ENCODE results near the gene BTG2.
"Not testable (repeated sequence)": the region's sequence is repeated elsewhere in the genome, so short reads cannot be mapped to it uniquely, and the experiment has no call there.

BTG2 gene

GRCh38 chr1:203304919-203305808, at the start of gene BTG2:
Gene BTG2, plus strand, starts transcription at chr1:203305519. Its CDS starts 88 bp downstream, at chr1:203305607.
- peak; percentile 89 for DNase-seq

- not testable (repeated sequence) for DNase-seq
Observed at GRCh38 chr1:203256636-203257035, 48.7 kb upstream of the BTG2 start.

GRCh38 chr1:203263496-203263895, 41.8 kb upstream of the BTG2 start:
- DNase-seq, result no peak

GRCh38 chr1:203264052-203264501, 41.2 kb upstream of the BTG2 start:
- no peak for DNase-seq

- no peak for DNase-seq
Observed at GRCh38 chr1:203265541-203265940, 39.8 kb upstream of the BTG2 start.

GRCh38 chr1:203266140-203266539, 39.2 kb upstream of the BTG2 start:
- not testable (repeated sequence) for DNase-seq

- peak; percentile 82 for DNase-seq
Observed at GRCh38 chr1:203267347-203267846, 37.9 kb upstream of the BTG2 start.

- no peak for DNase-seq
Observed at GRCh38 chr1:203267912-203268311, 37.4 kb upstream of the BTG2 start.

GRCh38 chr1:203268901-203269653, 36.2 kb upstream of the BTG2 start:
- peak; percentile 36 for DNase-seq

GRCh38 chr1:203269654-203270020, 35.7 kb upstream of the BTG2 start:
- DNase-seq, result no peak

- DNase-seq, result no peak
Observed at GRCh38 chr1:203270448-203270847, 34.9 kb upstream of the BTG2 start.

- DNase-seq, result peak; percentile 60
Observed at GRCh38 chr1:203271018-203271743, 34.1 kb upstream of the BTG2 start.

- no peak for DNase-seq
Observed at GRCh38 chr1:203271962-203272632, 33.2 kb upstream of the BTG2 start.

GRCh38 chr1:203272633-203273205, 32.6 kb upstream of the BTG2 start:
- DNase-seq, result no peak

GRCh38 chr1:203273206-203273868, 32.0 kb upstream of the BTG2 start:
- peak; percentile 93 for DNase-seq

GRCh38 chr1:203273869-203274602, 31.3 kb upstream of the BTG2 start:
- no peak for DNase-seq

- DNase-seq, result no peak
Observed at GRCh38 chr1:203274603-203275381, 30.5 kb upstream of the BTG2 start.

GRCh38 chr1:203275656-203276272, 29.6 kb upstream of the BTG2 start:
- no peak for DNase-seq

- no peak for DNase-seq
Observed at GRCh38 chr1:203276408-203276807, 28.9 kb upstream of the BTG2 start.
